HEK293 (cell line): ENCODE measurements around the gene ZNF860.

Source experiments
- MYNN ChIP-seq: fragments of 450-650 bp; formaldehyde crosslinking; IDR thresholded peaks from 2 replicates; pipeline ENCODE4 v1.5.1; 2016; ENCODE audit warnings: missing biosample characterization, missing genetic modification characterization, borderline replicate concordance
- TCF7L2 ChIP-seq: IDR thresholded peaks from 2 replicates; pipeline ENCODE4 v1.6.1; 2011; ENCODE audit warnings: low read depth, mild to moderate bottlenecking, inconsistent platforms, low read length, moderate library complexity, borderline replicate concordance
- YY1 ChIP-seq: fragments of 450-650 bp; formaldehyde crosslinking; IDR thresholded peaks from 2 replicates; pipeline ENCODE4 v1.5.1; 2018; ENCODE audit warnings: missing biosample characterization, missing genetic modification characterization
- ZBTB20 ChIP-seq: fragments of 450-650 bp; formaldehyde crosslinking; IDR thresholded peaks from 2 replicates; pipeline ENCODE4 v1.5.1; 2016; ENCODE audit warnings: missing biosample characterization, missing genetic modification characterization
- ZNF10 ChIP-seq: fragments of 450-650 bp; formaldehyde crosslinking; IDR thresholded peaks from 2 replicates; pipeline ENCODE4 v1.5.1; 2017; ENCODE audit warnings: missing biosample characterization, missing genetic modification characterization
- ZNF19 ChIP-seq: fragments of 450-650 bp; formaldehyde crosslinking; IDR thresholded peaks from 2 replicates; pipeline ENCODE4; 2016; ENCODE audit warnings: missing biosample characterization, missing genetic modification characterization, low read depth
- TF ChIP-seq, protein P1 (sequence below): fragments of 450-650 bp; formaldehyde crosslinking; IDR thresholded peaks from 2 replicates; pipeline ENCODE4 v1.5.1; 2016; ENCODE audit warnings: missing biosample characterization, missing genetic modification characterization
- TF ChIP-seq, protein P2 (sequence below): fragments of 450-650 bp; formaldehyde crosslinking; IDR thresholded peaks from 2 replicates; pipeline ENCODE4 v1.5.1; 2016; ENCODE audit warnings: missing biosample characterization, missing genetic modification characterization
- TF ChIP-seq, protein P3 (sequence below): fragments of 450-650 bp; formaldehyde crosslinking; IDR thresholded peaks from 2 replicates; pipeline ENCODE4 v1.5.1; 2016; ENCODE audit warnings: missing biosample characterization, missing genetic modification characterization

DNA sequence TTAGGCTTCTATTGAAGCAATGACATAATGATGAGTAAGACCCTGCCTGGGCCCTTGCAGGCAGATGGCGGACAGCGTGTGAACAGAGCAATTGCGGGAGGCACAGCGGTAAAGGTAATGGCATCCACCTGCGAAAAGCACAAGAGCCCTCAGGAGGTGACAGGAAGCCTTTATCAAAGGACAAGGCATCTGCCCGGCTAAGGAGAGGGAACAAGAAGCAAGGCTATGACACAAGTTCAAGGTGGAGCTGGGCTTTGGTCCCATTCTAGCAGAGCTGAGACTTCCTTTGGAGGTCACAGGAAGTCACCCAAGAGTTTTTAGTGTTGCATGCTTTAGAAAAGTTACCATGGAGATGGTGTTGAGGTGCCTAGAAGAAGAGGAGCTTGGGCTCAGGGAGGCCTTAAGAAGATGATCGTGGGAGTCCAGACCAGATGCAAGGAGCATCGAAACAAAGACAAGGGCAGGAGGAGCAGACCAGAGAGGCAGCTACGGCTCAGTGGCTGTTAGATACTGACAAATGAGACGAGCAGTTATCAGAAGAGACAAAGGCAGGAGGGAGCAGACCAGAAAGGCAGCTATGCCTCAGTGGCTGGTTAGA, 35.0 kb upstream of the ZNF860 start:
- TF ChIP-seq ZNF10 (tag by site-specific recombination) (no peak), YY1 (tag by site-specific recombination) (no peak), ZBTB20 (no peak), ZNF19 (tag by site-specific recombination) (no peak), MYNN (no peak), TCF7L2 (no peak)
- TF ChIP-seq, protein P1, sequence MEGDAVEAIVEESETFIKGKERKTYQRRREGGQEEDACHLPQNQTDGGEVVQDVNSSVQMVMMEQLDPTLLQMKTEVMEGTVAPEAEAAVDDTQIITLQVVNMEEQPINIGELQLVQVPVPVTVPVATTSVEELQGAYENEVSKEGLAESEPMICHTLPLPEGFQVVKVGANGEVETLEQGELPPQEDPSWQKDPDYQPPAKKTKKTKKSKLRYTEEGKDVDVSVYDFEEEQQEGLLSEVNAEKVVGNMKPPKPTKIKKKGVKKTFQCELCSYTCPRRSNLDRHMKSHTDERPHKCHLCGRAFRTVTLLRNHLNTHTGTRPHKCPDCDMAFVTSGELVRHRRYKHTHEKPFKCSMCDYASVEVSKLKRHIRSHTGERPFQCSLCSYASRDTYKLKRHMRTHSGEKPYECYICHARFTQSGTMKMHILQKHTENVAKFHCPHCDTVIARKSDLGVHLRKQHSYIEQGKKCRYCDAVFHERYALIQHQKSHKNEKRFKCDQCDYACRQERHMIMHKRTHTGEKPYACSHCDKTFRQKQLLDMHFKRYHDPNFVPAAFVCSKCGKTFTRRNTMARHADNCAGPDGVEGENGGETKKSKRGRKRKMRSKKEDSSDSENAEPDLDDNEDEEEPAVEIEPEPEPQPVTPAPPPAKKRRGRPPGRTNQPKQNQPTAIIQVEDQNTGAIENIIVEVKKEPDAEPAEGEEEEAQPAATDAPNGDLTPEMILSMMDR (tag by site-specific recombination) = no peak
- TF ChIP-seq, protein P2, sequence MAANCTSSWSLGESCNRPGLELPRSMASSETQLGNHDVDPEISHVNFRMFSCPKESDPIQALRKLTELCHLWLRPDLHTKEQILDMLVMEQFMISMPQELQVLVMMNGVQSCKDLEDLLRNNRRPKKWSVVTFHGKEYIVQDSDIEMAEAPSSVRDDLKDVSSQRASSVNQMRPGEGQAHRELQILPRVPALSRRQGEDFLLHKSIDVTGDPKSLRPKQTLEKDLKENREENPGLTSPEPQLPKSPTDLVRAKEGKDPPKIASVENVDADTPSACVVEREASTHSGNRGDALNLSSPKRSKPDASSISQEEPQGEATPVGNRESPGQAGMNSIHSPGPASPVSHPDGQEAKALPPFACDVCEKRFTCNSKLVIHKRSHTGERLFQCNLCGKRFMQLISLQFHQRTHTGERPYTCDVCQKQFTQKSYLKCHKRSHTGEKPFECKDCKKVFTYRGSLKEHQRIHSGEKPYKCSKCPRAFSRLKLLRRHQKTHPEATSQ (tag by site-specific recombination) = no peak
- TF ChIP-seq, protein P3, sequence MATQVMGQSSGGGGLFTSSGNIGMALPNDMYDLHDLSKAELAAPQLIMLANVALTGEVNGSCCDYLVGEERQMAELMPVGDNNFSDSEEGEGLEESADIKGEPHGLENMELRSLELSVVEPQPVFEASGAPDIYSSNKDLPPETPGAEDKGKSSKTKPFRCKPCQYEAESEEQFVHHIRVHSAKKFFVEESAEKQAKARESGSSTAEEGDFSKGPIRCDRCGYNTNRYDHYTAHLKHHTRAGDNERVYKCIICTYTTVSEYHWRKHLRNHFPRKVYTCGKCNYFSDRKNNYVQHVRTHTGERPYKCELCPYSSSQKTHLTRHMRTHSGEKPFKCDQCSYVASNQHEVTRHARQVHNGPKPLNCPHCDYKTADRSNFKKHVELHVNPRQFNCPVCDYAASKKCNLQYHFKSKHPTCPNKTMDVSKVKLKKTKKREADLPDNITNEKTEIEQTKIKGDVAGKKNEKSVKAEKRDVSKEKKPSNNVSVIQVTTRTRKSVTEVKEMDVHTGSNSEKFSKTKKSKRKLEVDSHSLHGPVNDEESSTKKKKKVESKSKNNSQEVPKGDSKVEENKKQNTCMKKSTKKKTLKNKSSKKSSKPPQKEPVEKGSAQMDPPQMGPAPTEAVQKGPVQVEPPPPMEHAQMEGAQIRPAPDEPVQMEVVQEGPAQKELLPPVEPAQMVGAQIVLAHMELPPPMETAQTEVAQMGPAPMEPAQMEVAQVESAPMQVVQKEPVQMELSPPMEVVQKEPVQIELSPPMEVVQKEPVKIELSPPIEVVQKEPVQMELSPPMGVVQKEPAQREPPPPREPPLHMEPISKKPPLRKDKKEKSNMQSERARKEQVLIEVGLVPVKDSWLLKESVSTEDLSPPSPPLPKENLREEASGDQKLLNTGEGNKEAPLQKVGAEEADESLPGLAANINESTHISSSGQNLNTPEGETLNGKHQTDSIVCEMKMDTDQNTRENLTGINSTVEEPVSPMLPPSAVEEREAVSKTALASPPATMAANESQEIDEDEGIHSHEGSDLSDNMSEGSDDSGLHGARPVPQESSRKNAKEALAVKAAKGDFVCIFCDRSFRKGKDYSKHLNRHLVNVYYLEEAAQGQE (tag by site-specific recombination) = no peak
